ENCODE measurements around the gene DOK6. TPM values are rescaled to one million over a fixed set of nuclear protein-coding genes. Genes with fewer than 3 reads are reported as not detected.

The DOK6 gene
- total and polyA plus RNA-seq, 5 experiments from 2014 or later = 0.02 to 0.12 (median 0.06) TPM; not detected in 2

DNA sequence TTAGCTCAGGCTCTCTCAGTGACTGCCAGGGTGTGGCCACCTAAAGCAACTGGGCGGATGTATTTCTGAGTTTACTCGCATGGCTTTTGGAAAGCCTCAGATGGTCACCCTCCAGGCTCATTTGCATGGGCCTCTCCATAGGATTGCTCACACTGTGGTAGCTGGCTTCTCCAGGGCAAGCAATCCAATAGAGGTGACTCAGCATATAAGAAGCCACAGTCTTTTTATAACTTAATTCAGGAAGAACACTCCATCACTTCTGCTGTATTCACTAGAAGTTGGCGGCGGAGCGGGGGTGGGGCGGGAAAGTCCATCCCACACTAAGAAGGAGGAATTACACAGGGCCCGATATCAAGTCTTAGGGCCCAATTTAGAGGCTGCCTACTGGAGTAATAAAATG lies 3.6 kb upstream of the DOK6 start:
- H3K36me3 Mint-ChIP-seq = no peaks in the 10 kb centered on the region
- POLR2A ChIA-PET = no interaction called here
- peaks cover 19 to 59% (median 24%) of the 10 kb centered on the region in 5 donors for H3K27me3 Mint-ChIP-seq
- no peak for DNase-seq
- H3K4me1 Mint-ChIP-seq = peaks cover 7 to 12% (median 10%) of the 10 kb centered on the region in 4 donors
- H3K27ac Mint-ChIP-seq = no peak overlapping the region
- no peak overlapping the region for H3K4me3 Mint-ChIP-seq
- ATAC-seq = no peak
- peaks cover 0 to 3% (median 0%) of the 10 kb centered on the region in 9 donors for H3K9me3 Mint-ChIP-seq

DNA sequence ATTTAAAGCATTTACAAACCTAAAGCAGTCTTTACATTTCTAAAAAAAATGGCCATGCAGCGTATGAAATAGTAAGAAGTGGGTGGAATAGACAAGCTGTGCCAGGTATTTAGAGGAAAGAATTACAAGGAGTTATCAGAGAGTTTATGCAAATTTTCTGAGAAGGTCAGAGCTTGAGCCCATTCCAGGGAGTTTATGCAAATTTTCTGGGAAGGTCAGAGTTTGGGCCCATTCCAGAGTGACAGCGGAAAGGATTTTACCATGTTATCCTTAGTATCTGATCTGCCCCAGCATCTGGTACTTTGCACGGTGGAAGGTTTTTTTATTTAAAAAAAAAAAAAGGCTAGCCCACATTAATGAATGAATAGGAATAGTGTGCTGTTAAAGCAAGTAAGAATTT lies 1.4 kb upstream of the DOK6 start:
- H3K9me3 Mint-ChIP-seq = peaks cover 0 to 3% (median 0%) of the 10 kb centered on the region in 9 donors
- H3K4me3 Mint-ChIP-seq = no peak overlapping the region
- H3K27me3 Mint-ChIP-seq = peaks cover 25 to 66% (median 33%) of the 10 kb centered on the region in 5 donors
- H3K4me1 Mint-ChIP-seq = peaks cover 7 to 17% (median 14%) of the 10 kb centered on the region in 4 donors
- DNase-seq (no peak), ATAC-seq (no peak)
- POLR2A ChIA-PET = no interaction called here
- H3K27ac Mint-ChIP-seq = no peak overlapping the region
- no peaks in the 10 kb centered on the region for H3K36me3 Mint-ChIP-seq

- H3K9me3 Mint-ChIP-seq = peaks cover 0 to 3% (median 0%) of the 10 kb centered on the region in 9 donors
- H3K36me3 Mint-ChIP-seq = no peaks in the 10 kb centered on the region
- H3K27me3 Mint-ChIP-seq = peaks cover 30 to 63% (median 42%) of the 10 kb centered on the region in 5 donors
- no peak overlapping the region for H3K27ac Mint-ChIP-seq
- POLR2A ChIA-PET = no interaction called here
- DNase-seq = no peak
- peaks cover 7 to 17% (median 14%) of the 10 kb centered on the region in 4 donors for H3K4me1 Mint-ChIP-seq
- H3K4me3 Mint-ChIP-seq = no peak overlapping the region
- no peak for ATAC-seq
Observed at GRCh38 chr18:69400976-69401225, 213 bp downstream of the DOK6 start.

DNA sequence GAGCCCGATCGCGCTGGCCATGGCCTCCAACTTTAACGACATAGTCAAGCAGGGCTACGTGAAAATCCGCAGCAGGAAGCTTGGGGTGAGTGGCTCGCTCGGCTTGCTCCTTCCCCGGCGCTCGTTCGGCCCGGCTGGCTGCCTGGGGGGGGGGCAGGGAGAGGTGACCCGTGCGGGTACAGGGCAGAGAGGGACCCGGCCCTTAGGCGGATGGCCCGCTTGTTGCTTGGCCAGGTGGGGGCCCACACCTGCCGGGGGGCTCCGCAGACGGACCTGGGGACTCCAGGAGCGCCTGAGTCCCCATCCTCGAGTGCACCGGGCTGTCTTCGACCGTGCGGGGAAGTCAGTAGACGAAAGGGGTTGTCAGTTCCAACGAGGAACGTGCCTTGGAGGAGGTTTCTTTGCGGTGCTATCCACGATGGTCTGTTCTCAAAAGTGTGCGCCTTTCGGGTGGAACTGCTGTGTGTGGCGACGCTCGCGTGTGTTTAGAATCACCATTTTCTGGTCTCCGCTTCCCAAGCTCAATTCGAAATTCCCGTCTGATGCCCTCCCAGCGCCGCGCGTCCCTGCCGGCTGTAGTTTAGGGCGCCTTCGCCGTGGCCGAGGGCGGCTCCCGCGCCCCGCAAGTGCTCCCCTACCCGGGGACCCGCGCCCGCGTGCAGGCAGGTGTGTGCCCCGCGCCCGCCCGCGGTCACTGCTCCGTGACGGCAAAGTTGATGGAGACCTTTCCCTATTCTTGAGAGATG lies 711 bp downstream of the DOK6 start:
- POLR2A ChIA-PET = no interaction called here
- H3K27me3 Mint-ChIP-seq = peaks cover 31 to 63% (median 43%) of the 10 kb centered on the region in 5 donors
- H3K4me1 Mint-ChIP-seq = peaks cover 7 to 17% (median 14%) of the 10 kb centered on the region in 4 donors
- peaks cover 0 to 3% (median 0%) of the 10 kb centered on the region in 9 donors for H3K9me3 Mint-ChIP-seq
- H3K27ac Mint-ChIP-seq = no peak overlapping the region
- no peak for DNase-seq
- peak overlapping the region in 6 of 10 donors; percentile 14 to 56 (median 31) for H3K4me3 Mint-ChIP-seq
- no peak for ATAC-seq
- H3K36me3 Mint-ChIP-seq = no peaks in the 10 kb centered on the region

- Mint-ChIP-seq H3K4me1 (peaks cover 7 to 17% (median 14%) of the 10 kb centered on the region in 4 donors), H3K27me3 (peaks cover 30 to 60% (median 40%) of the 10 kb centered on the region in 5 donors), H3K27ac (peak overlapping the region in 1 of 10 donors; percentile 53), H3K36me3 (no peaks in the 10 kb centered on the region), H3K9me3 (peaks cover 0 to 3% (median 0%) of the 10 kb centered on the region in 9 donors), H3K4me3 (peak overlapping the region in 4 of 10 donors; percentile 9 to 56 (median 34))
- DNase-seq (no peak), ATAC-seq (no peak)
- POLR2A ChIA-PET = no interaction called here
Observed at GRCh38 chr18:69401972-69402532, 1.4 kb downstream of the DOK6 start.

GRCh38 chr18:69402533-69402989 lies 1.9 kb downstream of the DOK6 start:
- peaks cover 0 to 3% (median 0%) of the 10 kb centered on the region in 9 donors for H3K9me3 Mint-ChIP-seq
- H3K27me3 Mint-ChIP-seq = peaks cover 30 to 55% (median 40%) of the 10 kb centered on the region in 5 donors
- peaks cover 7 to 17% (median 14%) of the 10 kb centered on the region in 4 donors for H3K4me1 Mint-ChIP-seq
- H3K27ac Mint-ChIP-seq = no peak overlapping the region
- POLR2A ChIA-PET = no interaction called here
- no peak for DNase-seq
- no peaks in the 10 kb centered on the region for H3K36me3 Mint-ChIP-seq
- peak overlapping the region in 3 of 10 donors; percentile 9 to 23 (median 19) for H3K4me3 Mint-ChIP-seq
- ATAC-seq = no peak

- H3K4me1 Mint-ChIP-seq = no peaks in the 10 kb centered on the region
- POLR2A ChIA-PET = no interaction called here
- H3K9me3 Mint-ChIP-seq = no peaks in the 10 kb centered on the region
- peaks cover 11 to 24% (median 16%) of the 10 kb centered on the region in 5 donors for H3K27me3 Mint-ChIP-seq
- no peaks in the 10 kb centered on the region for H3K36me3 Mint-ChIP-seq
- H3K27ac Mint-ChIP-seq = no peak overlapping the region
- no peak overlapping the region for H3K4me3 Mint-ChIP-seq
- no peak for ATAC-seq
- no peak for DNase-seq
Observed at GRCh38 chr18:69408522-69408921, 7.8 kb downstream of the DOK6 start.

GRCh38 chr18:69411199-69411598 lies 10.5 kb downstream of the DOK6 start:
- Mint-ChIP-seq H3K27ac (no peak overlapping the region), H3K4me1 (no peaks in the 10 kb centered on the region), H3K4me3 (no peak overlapping the region), H3K9me3 (no peaks in the 10 kb centered on the region), H3K36me3 (no peaks in the 10 kb centered on the region), H3K27me3 (peaks cover 2 to 11% (median 8%) of the 10 kb centered on the region in 5 donors)
- ATAC-seq = no peak
- DNase-seq = no peak
- POLR2A ChIA-PET = no interaction called here

DNA sequence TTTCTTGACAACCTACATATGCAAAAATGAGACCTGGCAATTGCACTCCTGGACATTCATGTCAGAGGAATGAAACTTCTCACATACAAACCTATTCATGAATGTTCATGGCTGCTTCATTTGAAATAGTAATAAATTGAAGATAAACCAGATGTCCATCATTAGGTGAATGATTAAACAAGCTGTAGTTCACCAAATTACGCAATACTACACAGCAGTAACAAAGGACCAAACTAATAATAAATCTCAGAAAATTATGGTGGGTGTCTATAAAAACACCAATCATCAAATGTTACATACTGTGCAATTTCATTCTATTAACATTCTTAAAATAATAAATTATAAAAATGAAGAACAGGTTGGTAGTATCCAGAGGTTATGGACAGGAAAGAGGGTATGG lies 13.5 kb downstream of the DOK6 start:
- DNase-seq = no peak
- H3K4me3 Mint-ChIP-seq = no peak overlapping the region
- H3K27ac Mint-ChIP-seq = no peak overlapping the region
- ATAC-seq = no peak
- peaks cover under 1 to 12% (median 7%) of the 10 kb centered on the region in 5 donors for H3K27me3 Mint-ChIP-seq
- H3K9me3 Mint-ChIP-seq = peaks cover 0 to 3% (median 0%) of the 10 kb centered on the region in 9 donors
- H3K4me1 Mint-ChIP-seq = no peaks in the 10 kb centered on the region
- H3K36me3 Mint-ChIP-seq = no peaks in the 10 kb centered on the region
- POLR2A ChIA-PET = no interaction called here

GRCh38 chr18:69432847-69433246 lies 32.2 kb downstream of the DOK6 start:
- no peaks in the 10 kb centered on the region for H3K9me3 Mint-ChIP-seq
- ATAC-seq (no peak), DNase-seq (no peak)
- peaks cover 0 to 4% (median 3%) of the 10 kb centered on the region in 5 donors for H3K27me3 Mint-ChIP-seq
- H3K27ac Mint-ChIP-seq = no peak overlapping the region
- H3K4me3 Mint-ChIP-seq = no peak overlapping the region
- H3K4me1 Mint-ChIP-seq = no peaks in the 10 kb centered on the region
- POLR2A ChIA-PET = no interaction called here
- H3K36me3 Mint-ChIP-seq = no peaks in the 10 kb centered on the region

- Mint-ChIP-seq H3K4me1 (no peaks in the 10 kb centered on the region), H3K9me3 (peaks cover 0 to 13% (median 2%) of the 10 kb centered on the region in 9 donors), H3K27ac (no peak overlapping the region), H3K4me3 (no peak overlapping the region), H3K27me3 (peaks cover 0 to 4% (median 3%) of the 10 kb centered on the region in 5 donors), H3K36me3 (peaks cover 0 to 2% (median 0%) of the 10 kb centered on the region in 3 donors)
- DNase-seq (no peak), ATAC-seq (no peak)
- POLR2A ChIA-PET = no interaction called here
Observed at GRCh38 chr18:69435000-69435399, 34.3 kb downstream of the DOK6 start.

- ATAC-seq = no peak
- no peak overlapping the region for H3K4me3 Mint-ChIP-seq
- no peaks in the 10 kb centered on the region for H3K4me1 Mint-ChIP-seq
- H3K9me3 Mint-ChIP-seq = peaks cover 0 to 21% (median 5%) of the 10 kb centered on the region in 9 donors
- POLR2A ChIA-PET = interaction anchor here (0.5 kb wide), 1 partner anchor 16 kb away, joined by 3 read pairs; no protein-coding TSS in a partner anchor
- peaks cover 0 to 7% (median 0%) of the 10 kb centered on the region in 3 donors for H3K36me3 Mint-ChIP-seq
- no peak overlapping the region for H3K27ac Mint-ChIP-seq
- H3K27me3 Mint-ChIP-seq = peaks cover 0 to 10% (median 6%) of the 10 kb centered on the region in 5 donors
- no peak for DNase-seq
Observed at GRCh38 chr18:69444221-69444620, 43.5 kb downstream of the DOK6 start.

- DNase-seq (no peak), ATAC-seq (no peak)
- POLR2A ChIA-PET = no interaction called here
- Mint-ChIP-seq H3K36me3 (peaks cover 0 to 7% (median 0%) of the 10 kb centered on the region in 3 donors), H3K4me1 (no peaks in the 10 kb centered on the region), H3K9me3 (peaks cover 0 to 17% (median 3%) of the 10 kb centered on the region in 9 donors), H3K27me3 (peaks cover 0 to 10% (median 6%) of the 10 kb centered on the region in 5 donors), H3K27ac (no peak overlapping the region), H3K4me3 (no peak overlapping the region)
Observed at GRCh38 chr18:69447886-69448285, 47.2 kb downstream of the DOK6 start.

All from naive thymus-derived CD8-positive, alpha-beta T cell (primary cell).